Activated CD4-positive, alpha-beta T cell treated with anti-CD3 and anti-CD28 coated beads for 48 hours (primary cell): ENCODE results near the gene RFTN1.

Experiments used
- DNase-seq: peaks from one replicate; pipeline ENCODE4 v3.0.0-alpha.2; 2020

RFTN1 gene

GRCh38 chr3:16485395-16485992 lies 28.0 kb downstream of the RFTN1 start:
- DNase-seq = no peak

- DNase-seq = no peak
Measured at GRCh38 chr3:16484984-16485383, 28.5 kb downstream of the RFTN1 start.

- no peak for DNase-seq
Measured at GRCh38 chr3:16484216-16484615, 29.3 kb downstream of the RFTN1 start.

- peak; percentile 40 for DNase-seq
Measured at GRCh38 chr3:16482770-16483531, 30.5 kb downstream of the RFTN1 start.

GRCh38 chr3:16482194-16482769 lies 31.2 kb downstream of the RFTN1 start:
- no peak for DNase-seq

GRCh38 chr3:16481546-16481897 lies 32.0 kb downstream of the RFTN1 start:
- DNase-seq = no peak

- DNase-seq = no peak
Measured at GRCh38 chr3:16480861-16481545, 32.5 kb downstream of the RFTN1 start.

GRCh38 chr3:16478516-16478915 lies 35.0 kb downstream of the RFTN1 start:
- DNase-seq = no peak

- DNase-seq = no peak
Measured at GRCh38 chr3:16477521-16477920, 36.0 kb downstream of the RFTN1 start.

GRCh38 chr3:16477056-16477455 lies 36.4 kb downstream of the RFTN1 start:
- no peak for DNase-seq

- no peak for DNase-seq
Measured at GRCh38 chr3:16476636-16477035, 36.9 kb downstream of the RFTN1 start.

GRCh38 chr3:16475766-16476165 lies 37.7 kb downstream of the RFTN1 start:
- no peak for DNase-seq

GRCh38 chr3:16474920-16475319 lies 38.6 kb downstream of the RFTN1 start:
- DNase-seq = no peak

GRCh38 chr3:16474216-16474615 lies 39.3 kb downstream of the RFTN1 start:
- no peak for DNase-seq

GRCh38 chr3:16472593-16472992 lies 40.9 kb downstream of the RFTN1 start:
- DNase-seq = no peak

GRCh38 chr3:16471897-16472296 lies 41.6 kb downstream of the RFTN1 start:
- DNase-seq = no peak

- DNase-seq = no peak
Measured at GRCh38 chr3:16470590-16470989, 42.9 kb downstream of the RFTN1 start.

GRCh38 chr3:16468336-16469098 lies 45.0 kb downstream of the RFTN1 start:
- DNase-seq = no peak

GRCh38 chr3:16468002-16468335 lies 45.5 kb downstream of the RFTN1 start:
- no peak for DNase-seq

GRCh38 chr3:16467393-16467792 lies 46.1 kb downstream of the RFTN1 start:
- peak; percentile 69 for DNase-seq

- no peak for DNase-seq
Measured at GRCh38 chr3:16466822-16467221, 46.7 kb downstream of the RFTN1 start.

GRCh38 chr3:16464511-16465148 lies 48.9 kb downstream of the RFTN1 start:
- no peak for DNase-seq

GRCh38 chr3:16463914-16464313 lies 49.6 kb downstream of the RFTN1 start:
- DNase-seq = no peak
